HG03064 (cell line): ENCODE measurements around the gene SEC24A.
"Not testable (repeated sequence)": the region's sequence is repeated elsewhere in the genome, so short reads cannot be mapped to it uniquely, and the experiment has no call there.

Source experiments
- ATAC-seq: cut with Tn5 transposase; IDR thresholded peaks from one replicate; pipeline ENCODE4 v1.9.1; 2021; ENCODE audit warnings: low read depth; ENCODE audit not compliant: unreplicated experiment

Gene SEC24A

DNA sequence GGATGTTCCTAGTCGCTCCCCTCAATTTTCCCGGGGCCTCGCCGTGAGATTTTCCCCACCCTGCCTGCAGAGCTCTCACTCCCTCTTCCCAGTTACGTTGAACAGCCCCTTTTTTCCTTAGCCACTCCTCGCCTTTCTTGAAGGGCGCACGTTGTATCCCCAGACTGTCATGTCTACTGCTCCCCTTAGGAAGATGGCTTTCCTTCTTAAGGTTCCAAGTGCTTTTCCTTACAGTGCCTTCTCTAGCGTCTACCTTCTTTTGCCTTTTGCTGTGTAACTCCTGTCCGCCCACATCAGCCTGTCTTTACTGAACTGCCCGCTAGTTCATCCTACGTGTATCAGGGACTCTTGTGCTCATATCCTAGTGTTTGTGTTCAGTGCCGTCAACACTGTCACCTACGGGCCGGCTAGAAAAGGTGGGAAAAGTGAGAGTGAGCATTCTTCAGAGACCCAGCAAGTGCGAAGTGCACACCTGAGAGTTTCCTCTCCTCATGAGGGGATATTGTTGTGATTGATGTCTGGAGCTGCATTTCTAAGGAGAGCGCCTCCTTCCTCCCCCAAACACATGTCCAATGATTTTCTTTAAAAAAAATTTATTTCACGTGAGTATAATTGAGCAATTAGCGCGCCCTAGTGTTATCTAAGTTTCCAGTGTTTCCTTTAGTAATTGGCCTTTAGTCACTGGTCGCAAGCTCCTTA, 90.5 kb downstream of the SEC24A start:
- ATAC-seq = no peak

DNA sequence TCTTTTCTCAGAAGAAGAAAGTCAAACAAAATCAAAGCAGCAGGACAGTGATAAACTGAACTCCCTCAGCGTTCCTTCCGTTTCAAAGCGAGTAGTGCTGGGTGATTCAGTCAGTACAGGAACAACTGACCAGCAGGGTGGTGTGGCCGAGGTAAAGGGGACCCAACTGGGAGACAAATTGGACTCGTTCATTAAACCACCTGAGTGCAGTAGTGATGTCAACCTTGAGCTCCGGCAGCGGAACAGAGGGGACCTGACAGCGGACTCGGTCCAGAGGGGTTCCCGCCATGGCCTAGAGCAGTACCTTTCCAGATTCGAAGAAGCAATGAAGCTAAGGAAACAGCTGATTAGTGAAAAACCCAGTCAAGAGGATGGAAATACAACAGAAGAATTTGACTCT, 92.5 kb downstream of the SEC24A start:
- no peak for ATAC-seq

DNA sequence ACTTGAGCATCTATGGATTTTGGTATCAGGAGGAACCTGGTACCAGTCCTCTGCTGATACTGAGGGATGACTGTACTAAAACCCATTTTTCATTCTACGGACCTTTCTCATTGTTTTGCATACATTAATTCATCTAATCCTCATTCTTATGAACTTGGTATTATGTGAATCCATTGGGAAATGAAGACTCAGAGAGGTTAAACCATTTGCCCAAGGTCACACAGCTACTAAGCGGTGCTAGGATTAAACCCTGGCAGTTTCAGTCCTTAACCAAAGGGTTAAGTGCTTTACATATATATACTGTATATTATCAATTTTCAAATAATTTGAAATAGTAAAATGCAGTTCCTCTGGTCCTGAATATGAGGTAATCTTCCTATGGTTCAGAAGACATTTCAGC, 93.5 kb downstream of the SEC24A start:
- ATAC-seq = no peak

DNA sequence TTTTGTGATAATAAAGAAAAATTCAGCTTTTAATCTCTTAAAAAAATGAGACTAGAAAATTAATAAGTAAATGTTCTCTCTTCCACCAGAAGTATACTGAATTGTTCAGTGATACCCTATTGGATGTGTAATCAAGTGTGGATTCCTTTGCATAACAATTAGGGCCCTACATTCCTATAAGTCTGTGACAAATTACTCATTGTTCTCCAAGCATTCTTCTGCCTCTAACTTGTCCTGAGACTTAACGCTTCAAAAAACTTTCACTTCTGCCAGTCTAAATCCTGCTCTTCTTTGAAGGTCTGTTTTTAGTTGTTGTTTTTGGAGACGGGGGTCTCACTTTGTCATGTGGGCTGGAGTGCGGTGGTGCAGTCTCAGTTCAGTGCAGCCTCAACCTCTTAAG, 100.8 kb downstream of the SEC24A start:
- ATAC-seq = no peak

DNA sequence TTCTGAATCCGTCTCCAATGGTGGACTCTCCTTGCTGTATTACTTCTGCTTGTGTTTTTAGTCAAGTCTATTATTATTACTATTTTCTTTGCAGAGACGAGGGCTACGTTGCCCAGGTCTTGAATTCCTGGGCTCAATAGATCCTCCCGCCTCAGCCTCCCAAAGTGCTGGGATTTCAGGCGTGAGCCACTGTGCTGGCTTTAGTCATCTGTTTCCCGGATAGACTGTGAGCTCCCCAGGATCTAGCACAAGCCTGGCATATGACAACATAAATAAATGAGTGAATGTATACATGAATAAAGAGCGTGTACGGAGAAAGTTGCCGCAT, 109.6 kb downstream of the SEC24A start:
- peak; percentile 14 for ATAC-seq

DNA sequence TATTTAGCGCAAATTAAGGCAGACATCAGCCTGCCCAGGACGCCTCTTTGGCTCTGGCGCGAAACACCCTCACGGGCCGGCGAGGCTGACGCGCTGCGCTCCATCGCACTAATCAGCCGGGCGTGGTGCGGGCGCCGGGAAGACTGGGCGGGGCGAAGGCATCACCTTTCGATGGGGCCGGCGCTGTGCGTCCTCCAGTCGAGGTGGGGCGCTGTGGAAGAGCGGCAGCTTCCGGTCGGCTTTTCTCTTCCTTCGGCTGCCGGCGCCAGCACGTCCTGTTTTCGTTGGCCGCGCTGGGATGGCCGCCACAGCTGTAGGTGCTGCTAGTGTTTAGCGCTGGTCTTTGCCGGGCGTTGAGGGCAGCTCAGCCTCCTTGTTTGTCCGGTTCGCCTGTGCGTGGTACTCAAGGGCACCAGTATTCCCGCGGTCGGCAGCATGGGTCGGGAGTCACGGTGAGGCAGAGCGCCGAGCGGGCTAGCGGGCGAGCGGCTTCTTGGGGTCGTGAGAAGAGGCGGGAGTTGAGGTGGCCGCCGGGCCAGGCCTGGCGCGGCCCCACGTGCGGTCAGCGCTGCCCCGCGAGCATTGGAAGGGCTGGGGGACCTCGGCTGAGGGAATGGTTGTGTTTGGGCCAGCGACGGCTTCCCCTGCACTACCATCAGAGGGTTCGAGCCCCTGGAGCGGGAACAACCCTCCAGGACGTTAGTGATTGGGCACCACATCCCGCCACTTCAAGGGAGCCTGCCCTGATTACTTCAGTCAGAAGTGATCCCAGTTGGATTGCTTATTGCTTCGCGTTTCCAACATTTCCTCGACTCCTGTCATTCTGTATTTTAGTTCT, 110.1 kb downstream of the SEC24A start, which contains the start of gene DDX46:
TSS of gene DDX46 (plus strand) at position 276 of the 838 bp plus-strand sequence. CDS start at position 436, 160 bp downstream.
- ATAC-seq = peak; percentile 95

DNA sequence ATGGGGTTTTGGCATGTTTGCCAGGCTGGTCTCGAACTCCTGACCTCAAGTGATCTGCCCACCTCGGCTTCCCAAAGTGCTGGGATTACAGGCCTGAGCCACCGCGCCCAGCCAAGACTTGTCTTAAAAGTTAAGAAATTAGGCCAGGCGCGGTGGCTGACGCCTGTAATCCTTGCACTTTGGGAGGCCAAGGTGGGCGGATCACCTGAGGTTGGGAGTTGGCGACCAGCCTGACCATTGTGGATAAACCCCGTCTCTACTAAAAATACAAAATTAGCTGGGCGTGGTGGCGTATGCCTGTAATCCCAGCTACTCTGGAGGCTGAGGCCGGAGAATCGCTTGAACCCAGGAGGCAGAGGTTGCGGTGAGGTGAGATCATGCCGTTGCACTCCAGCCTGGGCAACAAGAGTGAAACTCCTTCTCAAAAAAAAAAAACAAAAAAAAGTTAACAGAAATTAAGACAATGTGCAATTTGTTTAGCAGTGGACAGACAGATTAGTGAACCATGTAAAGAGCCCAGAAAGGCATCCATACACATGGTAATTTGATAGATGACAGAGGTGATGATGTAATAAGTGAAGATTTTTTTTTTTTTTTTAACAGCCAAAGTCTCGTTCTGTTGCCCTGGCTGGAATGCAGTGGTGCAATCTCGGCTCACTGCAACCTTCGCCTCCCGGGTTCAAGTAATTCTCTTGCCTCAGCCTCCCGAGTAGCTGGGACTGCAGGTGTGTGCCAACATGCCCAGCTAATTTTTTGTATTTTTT, 119.1 kb downstream of the SEC24A start:
- not testable (repeated sequence) for ATAC-seq

DNA sequence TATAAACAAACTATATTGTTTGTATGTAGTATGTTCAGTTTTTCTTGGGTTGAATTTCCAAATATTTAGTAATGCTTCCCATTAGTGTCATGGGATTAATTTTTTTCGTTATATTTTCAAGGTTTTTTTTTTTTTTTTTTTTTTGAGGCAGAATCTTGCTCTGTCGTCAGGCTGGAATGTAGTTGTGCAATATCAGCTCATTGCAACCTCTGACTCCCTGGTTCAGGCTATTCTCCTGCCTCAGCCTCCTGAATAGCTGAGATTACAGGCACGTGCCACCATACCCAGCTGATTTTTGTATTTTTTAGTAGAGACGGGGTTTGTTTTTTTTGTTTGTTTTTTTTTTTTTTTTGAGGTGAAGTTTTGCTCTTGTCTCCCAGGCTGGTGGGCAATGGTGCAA, 120.6 kb downstream of the SEC24A start:
- no peak for ATAC-seq

DNA sequence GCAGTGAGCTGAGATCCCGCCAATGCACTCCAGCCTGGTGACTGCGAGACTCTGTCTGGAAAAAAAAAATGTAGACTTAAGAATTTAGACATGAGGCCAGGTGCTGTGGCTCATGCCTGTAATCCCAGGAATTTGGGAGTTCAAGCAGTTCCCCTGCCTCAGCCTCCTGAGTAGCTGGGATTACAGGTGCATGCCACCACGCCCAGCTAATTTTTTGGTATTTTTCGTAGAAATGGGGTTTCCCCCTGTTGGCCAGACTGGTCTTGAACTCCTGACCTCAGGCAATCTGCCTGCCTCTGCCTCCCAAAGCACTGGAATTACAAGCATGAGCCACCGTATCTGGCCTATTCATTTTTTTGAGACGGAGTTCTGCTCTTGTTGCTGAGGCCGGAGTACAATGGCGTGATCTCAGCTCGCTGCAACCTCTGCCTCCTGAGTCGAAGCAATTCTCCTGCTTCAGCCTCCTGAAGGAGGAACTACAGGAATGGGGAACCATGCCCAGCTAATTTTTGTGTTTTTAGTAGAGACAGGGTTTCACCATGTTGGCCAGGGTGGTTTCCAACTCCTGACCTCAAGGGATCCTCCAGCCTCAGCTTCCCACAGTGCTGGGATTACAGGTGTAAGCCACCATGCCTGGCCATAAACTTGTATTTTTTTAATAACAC, 124.0 kb downstream of the SEC24A start:
- ATAC-seq = no peak

DNA sequence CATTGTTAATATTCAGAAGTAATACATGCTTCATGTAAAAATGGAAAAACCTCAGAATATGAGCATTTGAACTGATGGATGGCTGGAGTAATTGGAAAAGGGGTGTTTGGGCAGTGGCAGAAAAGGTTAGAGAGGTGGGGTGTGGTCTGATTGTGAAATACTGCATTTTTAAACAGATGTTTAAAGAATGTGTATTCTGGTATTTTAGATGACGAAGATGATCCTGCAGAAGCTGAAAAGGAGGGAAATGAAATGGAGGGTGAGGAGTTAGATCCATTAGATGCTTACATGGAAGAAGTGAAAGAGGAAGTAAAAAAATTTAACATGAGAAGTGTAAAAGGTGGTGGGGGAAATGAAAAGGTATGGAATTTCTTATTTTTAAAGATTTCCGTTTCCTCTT, 128.8 kb downstream of the SEC24A start:
- ATAC-seq = no peak
